HEK293 (cell line): ENCODE results near the gene FGF7.

ENCODE experiments used
- CTCF ChIP-seq: fragments of 450-650 bp; formaldehyde crosslinking; IDR thresholded peaks from 2 replicates; pipeline ENCODE4 v1.5.1; 2016; ENCODE audit warnings: missing biosample characterization, missing genetic modification characterization
- MYNN ChIP-seq: fragments of 450-650 bp; formaldehyde crosslinking; IDR thresholded peaks from 2 replicates; pipeline ENCODE4 v1.5.1; 2016; ENCODE audit warnings: missing biosample characterization, missing genetic modification characterization, borderline replicate concordance
- PRDM6 ChIP-seq: fragments of 450-650 bp; formaldehyde crosslinking; IDR thresholded peaks from 2 replicates; pipeline ENCODE4 v1.5.1; 2017; ENCODE audit warnings: missing biosample characterization, missing genetic modification characterization
- ZNF146 ChIP-seq: fragments of 450-650 bp; formaldehyde crosslinking; IDR thresholded peaks from 2 replicates; pipeline ENCODE4 v1.5.1; 2016; ENCODE audit warnings: missing biosample characterization, missing genetic modification characterization
- ZNF18 ChIP-seq: fragments of 450-650 bp; formaldehyde crosslinking; IDR thresholded peaks from 2 replicates; pipeline ENCODE4 v1.5.1; 2016; ENCODE audit warnings: missing biosample characterization, missing genetic modification characterization
- ZNF202 ChIP-seq: fragments of 450-650 bp; formaldehyde crosslinking; IDR thresholded peaks from 2 replicates; pipeline ENCODE4 v1.5.1; 2016; ENCODE audit warnings: missing biosample characterization, missing genetic modification characterization, borderline replicate concordance

GRCh38 chr15:49418811-49419210 lies 4.2 kb upstream of the FGF7 start:
- no peak for TF ChIP-seq PRDM6
- TF ChIP-seq MYNN (tag by site-specific recombination): no peak
- no peak for TF ChIP-seq ZNF18
- no peak for TF ChIP-seq CTCF
- no peak for TF ChIP-seq ZNF146 (tag by site-specific recombination)
- no peak for TF ChIP-seq ZNF202 (tag by site-specific recombination)
